GM23338 (cell line): ENCODE data around the gene NOS2. TPM values are rescaled to one million over a fixed set of nuclear protein-coding genes. Genes with fewer than 3 reads are reported as not detected.
"Not testable (repeated sequence)": the region's sequence is repeated elsewhere in the genome, so short reads cannot be mapped to it uniquely, and the experiment has no call there.

Source experiments
- ATAC-seq: fragments of 200-7000 bp; cut with Tn5 transposase; 3 replicates; pipeline ENCODE4 v1.9.1; 2020
- DNase-seq: peaks from one replicate; pipeline ENCODE4 v3.0.0-alpha.2; 2015; ENCODE audit warnings: low spot score
- H2AFZ ChIP-seq: fragments of 200-600 bp; sonication (generic); 2 replicates; pipeline ENCODE4 v1.8.0; 2016; ENCODE audit warnings: antibody characterized with exemption, mild to moderate bottlenecking, moderate library complexity
- H3F3A ChIP-seq: fragments of 200-600 bp; sonication (generic); replicated peaks from 2 replicates; pipeline ENCODE4 v1.8.0; 2017; ENCODE audit warnings: antibody characterized with exemption, mixed run types, low read depth
- H3K27ac ChIP-seq: fragments of 200-600 bp; sonication (generic); 2 replicates; pipeline ENCODE4 v1.6.1; 2016; ENCODE audit warnings: low read depth
- H3K27me3 ChIP-seq: fragments of 200-600 bp; sonication (generic); 2 replicates; pipeline ENCODE4 v1.8.0; 2016; ENCODE audit warnings: mild to moderate bottlenecking, mixed run types, moderate library complexity; ENCODE audit not compliant: insufficient read depth
- H3K36me3 ChIP-seq: fragments of 200-600 bp; sonication (generic); 2 replicates; pipeline ENCODE4 v1.8.0; 2016; ENCODE audit warnings: mild to moderate bottlenecking; ENCODE audit not compliant: insufficient read depth
- H3K4me1 ChIP-seq: fragments of 200-600 bp; sonication (generic); 2 replicates; pipeline ENCODE4 v1.8.0; 2016; ENCODE audit warnings: mild to moderate bottlenecking, moderate library complexity; ENCODE audit not compliant: insufficient read depth
- H3K4me2 ChIP-seq: fragments of 200-600 bp; sonication (generic); 2 replicates; pipeline ENCODE4 v1.7.1; 2017; ENCODE audit warnings: mixed run types
- H3K4me3 ChIP-seq: fragments of 200-600 bp; sonication (generic); 2 replicates; pipeline ENCODE4 v1.6.1; 2016; ENCODE audit warnings: mixed run types
- H3K79me2 ChIP-seq: fragments of 200-600 bp; sonication (generic); replicated peaks from 2 replicates; pipeline ENCODE4 v1.8.0; 2017; ENCODE audit warnings: mild to moderate bottlenecking; ENCODE audit not compliant: insufficient read depth
- H3K9me2 ChIP-seq: fragments of 200-600 bp; sonication (generic); 2 replicates; pipeline ENCODE4 v1.8.0; 2017; ENCODE audit not compliant: insufficient read depth
- H4K20me1 ChIP-seq: fragments of 200-600 bp; sonication (generic); replicated peaks from 2 replicates; pipeline ENCODE4 v1.8.0; 2017; ENCODE audit warnings: mild to moderate bottlenecking; ENCODE audit not compliant: insufficient read depth
- H3K27ac Mint-ChIP-seq: 2 replicates; pipeline ENCODE4 v1.8.0; 2020; ENCODE audit warnings: inconsistent platforms, mild to moderate bottlenecking, moderate library complexity, mixed read lengths
- H3K27me3 Mint-ChIP-seq: 3 replicates; pipeline ENCODE4 v1.8.0; 2022; ENCODE audit warnings: low read depth, mild to moderate bottlenecking, moderate library complexity, mixed read lengths, inconsistent platforms; ENCODE audit not compliant: insufficient read depth, poor library complexity
- H3K36me3 Mint-ChIP-seq: 3 replicates; pipeline ENCODE4 v1.8.0; 2021; ENCODE audit warnings: low read depth, mild to moderate bottlenecking, inconsistent platforms, moderate library complexity, mixed read lengths
- H3K4me1 Mint-ChIP-seq: 3 replicates; pipeline ENCODE4 v1.8.0; 2020; ENCODE audit warnings: mild to moderate bottlenecking, inconsistent platforms, mixed read lengths
- H3K4me3 Mint-ChIP-seq: 3 replicates; pipeline ENCODE4 v1.8.0; 2021; ENCODE audit warnings: moderate library complexity, mild to moderate bottlenecking, inconsistent platforms, mixed read lengths
- H3K9me3 Mint-ChIP-seq: 3 replicates; pipeline ENCODE4 v1.8.0; 2020; ENCODE audit warnings: moderate library complexity, mild to moderate bottlenecking, inconsistent platforms, mixed read lengths
- CREB1 ChIP-seq: fragments of 250-450 bp; sonication (Bioruptor Pico); IDR thresholded peaks from 2 replicates; pipeline ENCODE4 v1.5.0; 2020; ENCODE audit warnings: low read depth, mild to moderate bottlenecking, moderate library complexity
- EZH2phosphoT487 ChIP-seq: fragments of 200-600 bp; sonication (generic); IDR thresholded peaks from one replicate; pipeline ENCODE4 v1.8.1; 2018; ENCODE audit warnings: antibody characterized with exemption; ENCODE audit not compliant: unreplicated experiment
- NANOG ChIP-seq: IDR thresholded peaks from 2 replicates; pipeline ENCODE4 v1.6.1; 2016; ENCODE audit warnings: antibody characterized with exemption, borderline replicate concordance
- POLR2AphosphoS5 ChIP-seq: IDR thresholded peaks from 2 replicates; pipeline ENCODE4 v1.6.1; 2016; ENCODE audit warnings: antibody characterized with exemption, low read depth
- REST ChIP-seq: IDR thresholded peaks from one replicate; pipeline ENCODE4 v1.6.1; 2018; ENCODE audit warnings: antibody characterized with exemption; ENCODE audit not compliant: unreplicated experiment
- STAT1 ChIP-seq: IDR thresholded peaks from one replicate; pipeline ENCODE4 v1.6.1; 2016; ENCODE audit warnings: antibody characterized with exemption; ENCODE audit not compliant: unreplicated experiment
- ZNF114 ChIP-seq: fragments of 250-450 bp; sonication (Bioruptor Pico); IDR thresholded peaks from 2 replicates; pipeline ENCODE4 v1.5.0; 2020; ENCODE audit warnings: mild to moderate bottlenecking, moderate library complexity
- ZNF331 ChIP-seq: fragments of 250-450 bp; sonication (Bioruptor Pico); IDR thresholded peaks from 2 replicates; pipeline ENCODE4 v1.5.0; 2020; ENCODE audit warnings: low read depth, mild to moderate bottlenecking, moderate library complexity
- polyA plus RNA-seq: library from polyadenylated mRNA; unstranded; fragments of >200 nt; fragmentation: Nextera tagmentation; extraction: Ambion mirVana; gene quantifications from 2 replicates; pipeline ENCODE4 v1.2.1, GENCODE V29; 2016
- total RNA-seq: library from RNA; depleted of rRNA; stranded (reverse); fragments of >200 nt; shearing (Covaris generic); gene quantifications from 2 replicates; pipeline ENCODE4 v1.2.3, GENCODE V29; 2014
- TF ChIP-seq, protein P1 (sequence below): IDR thresholded peaks from 2 replicates; pipeline ENCODE4 v1.6.1; 2016; ENCODE audit warnings: antibody characterized with exemption

The NOS2 gene
- total and polyA plus RNA-seq, 2 experiments from 2014 or later = 0.44 to 2.7 TPM

- TF ChIP-seq POLR2AphosphoS5 (no peak), STAT1 (no peak), EZH2phosphoT487 (no peak), REST (no peak), ZNF331 (CRISPR knock-in tag) (no peak), CREB1 (no peak), ZNF114 (CRISPR knock-in tag) (no peak)
- TF ChIP-seq, protein P1, sequence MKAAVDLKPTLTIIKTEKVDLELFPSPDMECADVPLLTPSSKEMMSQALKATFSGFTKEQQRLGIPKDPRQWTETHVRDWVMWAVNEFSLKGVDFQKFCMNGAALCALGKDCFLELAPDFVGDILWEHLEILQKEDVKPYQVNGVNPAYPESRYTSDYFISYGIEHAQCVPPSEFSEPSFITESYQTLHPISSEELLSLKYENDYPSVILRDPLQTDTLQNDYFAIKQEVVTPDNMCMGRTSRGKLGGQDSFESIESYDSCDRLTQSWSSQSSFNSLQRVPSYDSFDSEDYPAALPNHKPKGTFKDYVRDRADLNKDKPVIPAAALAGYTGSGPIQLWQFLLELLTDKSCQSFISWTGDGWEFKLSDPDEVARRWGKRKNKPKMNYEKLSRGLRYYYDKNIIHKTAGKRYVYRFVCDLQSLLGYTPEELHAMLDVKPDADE = no peak
Measured at GRCh38 chr17:27764589-27764988, 35.7 kb downstream of the NOS2 start (continued).

DNA sequence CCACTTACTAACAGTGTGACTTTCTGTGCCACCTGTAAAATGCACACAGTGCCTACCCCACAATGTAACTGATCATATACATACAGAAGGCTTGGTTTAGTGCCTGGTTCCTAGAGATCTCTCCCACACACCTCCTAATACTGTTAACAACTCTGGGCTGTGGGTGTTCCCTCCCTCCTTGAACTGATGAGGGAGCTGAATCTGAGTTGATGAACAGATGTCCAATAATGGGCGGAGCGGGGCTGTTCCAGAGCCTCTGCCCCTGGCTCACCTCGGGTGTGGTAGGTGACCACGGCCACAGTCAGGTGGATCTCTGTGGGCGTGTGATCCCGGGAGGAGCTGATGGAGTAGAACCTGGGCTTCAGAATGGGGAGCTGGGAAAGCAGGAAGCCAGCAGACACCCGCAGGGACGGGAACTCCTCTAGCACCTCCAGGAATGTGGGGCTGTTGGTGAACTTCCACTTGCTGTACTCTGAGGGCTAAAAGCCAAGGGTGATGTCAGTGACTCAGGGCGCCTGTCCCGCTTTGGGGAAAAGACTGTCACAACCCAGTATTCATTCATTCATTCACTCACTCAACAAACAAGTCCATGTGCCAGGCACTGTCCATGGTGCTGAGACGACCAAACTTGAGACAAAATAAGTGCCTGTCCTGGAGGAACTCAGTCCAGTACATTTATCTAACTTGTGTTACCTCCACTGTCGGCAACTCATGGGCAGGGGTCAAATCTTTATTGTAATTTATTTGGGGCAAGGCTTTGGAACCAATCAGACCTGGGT is 37.6 kb downstream of the NOS2 start:
- Mint-ChIP-seq H3K27me3 (peaks cover 7% of the 10 kb centered on the region), H3K4me1 (no peaks in the 10 kb centered on the region), H3K36me3 (no peaks in the 10 kb centered on the region), H3K9me3 (no peaks in the 10 kb centered on the region), H3K27ac (no peak overlapping the region), H3K4me3 (no peak overlapping the region)
- DNase-seq (peak; percentile 68), ATAC-seq (no peak)
- Histone ChIP-seq H3F3A (no peaks in the 10 kb centered on the region), H4K20me1 (no peaks in the 10 kb centered on the region), H3K27ac (no peak overlapping the region), H3K9me2 (no peaks in the 10 kb centered on the region), H3K4me1 (no peaks in the 10 kb centered on the region), H3K27me3 (no peaks in the 10 kb centered on the region), H3K36me3 (no peaks in the 10 kb centered on the region), H3K79me2 (no peaks in the 10 kb centered on the region), H2AFZ (no peak overlapping the region), H3K4me2 (no peak overlapping the region), H3K4me3 (no peak overlapping the region)
- TF ChIP-seq REST (peak; percentile 87), NANOG (no peak)

GRCh38 chr17:27760931-27761330 is 39.4 kb downstream of the NOS2 start:
- H3K4me3 ChIP-seq, H3K27ac ChIP-seq, H3K27me3 ChIP-seq, ATAC-seq, DNase-seq, H3K27ac Mint-ChIP-seq, H3K4me3 Mint-ChIP-seq, H3K9me3 Mint-ChIP-seq, H3F3A ChIP-seq, H3K4me2 ChIP-seq, H3K36me3 Mint-ChIP-seq, H3K4me1 ChIP-seq, H2AFZ ChIP-seq, H4K20me1 ChIP-seq, H3K27me3 Mint-ChIP-seq, H3K36me3 ChIP-seq, H3K9me2 ChIP-seq, H3K79me2 ChIP-seq, H3K4me1 Mint-ChIP-seq: not testable (repeated sequence)
